Adrenal gland (tissue), 12 donors: ENCODE results near the gene SZT2. TPM values are rescaled to one million over a fixed set of nuclear protein-coding genes. Genes with fewer than 3 reads are reported as not detected.
A peak's percentile ranks its signal among the peaks of the same experiment; 100 is the strongest.

Experiments used
- DNase-seq, 7 donors: peaks; one replicate each; pipeline ENCODE4 v3.0.0-alpha.2; 2019 to 2020
- H3K27ac ChIP-seq, 5 donors: fragments of 200-600 bp; sonication (generic) in 4 of 5; 1 replicate in 3 of 5; 2 replicates in 2 of 5; pipeline versions ENCODE4 v1.5.1 to v1.8.0; 2016 to 2020; ENCODE audit warnings: mild to moderate bottlenecking in 1 of 5
- H3K27me3 ChIP-seq: fragments of 200-600 bp; 2 replicates; pipeline ENCODE4 v1.8.0; 2021
- H3K36me3 ChIP-seq, 2 donors: fragments of 200-600 bp; replicated peaks in 1 of 2; 1 replicate in 1 of 2; 2 replicates in 1 of 2; pipeline versions ENCODE4 v1.5.1 to v1.8.0; 2018 to 2022
- H3K4me1 ChIP-seq, 2 donors: fragments of 200-600 bp; replicated peaks in 1 of 2; 1 replicate in 1 of 2; 2 replicates in 1 of 2; pipeline versions ENCODE4 v1.5.1 to v1.8.0; 2018 to 2021
- H3K4me3 ChIP-seq, 4 donors: fragments of 200-600 bp; sonication (generic) in 3 of 4; one replicate each; pipeline ENCODE4 v1.5.1; 2016 to 2018
- H3K9me3 ChIP-seq, 3 donors: fragments of 200-600 bp; sonication (generic) in 1 of 3; replicated peaks in 1 of 3; 1 replicate in 2 of 3; 2 replicates in 1 of 3; pipeline versions ENCODE4 v1.5.1 to v1.8.0; 2016 to 2021
- CTCF ChIP-seq, 6 experiments: fragments of 450-650 bp in 4 of 6; fragments of 200-600 bp in 2 of 6; sonication (generic) in 1 of 6; IDR thresholded peaks; 1 replicate in 5 of 6; 2 replicates in 1 of 6; pipeline versions ENCODE4 v1.5.1 to v1.8.0; 2016 to 2021; ENCODE audit warnings: antibody characterized with exemption in 6 of 6, mild to moderate bottlenecking in 2 of 6, moderate library complexity in 1 of 6
- POLR2A ChIP-seq, 2 donors: fragments of 450-650 bp; IDR thresholded peaks; one replicate each; pipeline ENCODE4 v1.6.1; 2017; ENCODE audit warnings: antibody characterized with exemption in 2 of 2, mild to moderate bottlenecking in 2 of 2, moderate library complexity in 1 of 2
- WGBS, 4 donors: extraction: QIAGEN DNeasy Blood & Tissue Kit in 2 of 4; methylation state at CpG; one replicate each; pipeline versions ENCODE4 v1.1.5 to v1.1.7; 2013 to 2017; 5-methylcytosine and 5-hydroxymethylcytosine counted together
- intact Hi-C, 2 donors: fragments of 100-400 bp; cut with DNase I; formaldehyde crosslinking; loops; one replicate each; pipeline versions ENCODE4 v1.14.1 to v1.15.0; 2022 to 2023
- polyA plus RNA-seq, 3 donors: library from polyadenylated mRNA; stranded (reverse); fragments of 200-250 nt in 2 of 3; fragments of 350-450 nt in 1 of 3; fragmentation: Illumina TruSeq in 1 of 3; extraction: RNeasy Lipid Tissue Mini Kit (QIAGEN cat#74804) in 1 of 3; gene quantifications; one replicate each; pipeline ENCODE4 v1.2.3, GENCODE V29; 2013 to 2014
- total RNA-seq, 9 donors: library from RNA; depleted of rRNA in 4 of 9; stranded (reverse); fragments of >200 nt in 4 of 9; fragments of 120-200 nt in 1 of 9; fragmentation: NEBNext Ultra II Directional in 1 of 9; extraction: Animal tissue kit (Norgen Biotek cat#: 25700) in 1 of 9; gene quantifications; one replicate each; pipeline versions ENCODE4 v1.1.0 to v1.2.4, GENCODE V29; 2013 to 2023
- donor health status: healthy with polysubstance abuse.
- donor health status: Bipolar disorder and iron deficiency.
- donor health status: DM: yes; HTN: yes; CAD: no.
- donor health status: DM: no; HTN: no; CAD: no.
- donor health status: DM: no; HTN: no; CAD: no.
- donor health status: DM: yes; HTN: yes; CAD: no.

Gene SZT2
- total and polyA plus RNA-seq, 12 donors = 12.2 to 106 (median 34.7) TPM

- peak in 1 of 7 donors; percentile 39 for DNase-seq
- Histone ChIP-seq H3K27ac (no peak overlapping the region), H3K4me3 (no peak overlapping the region), H3K4me1 (peaks cover 14 to 21% of the 10 kb centered on the region in 2 donors), H3K36me3 (peaks cover 0 to 43% of the 10 kb centered on the region in 2 donors), H3K27me3 (no peaks in the 10 kb centered on the region), H3K9me3 (no peaks in the 10 kb centered on the region)
- WGBS, 4 donors = 63 to 75% (median 71%) methylated on average over 5 to 9 of the region's 9 CpGs
- intact Hi-C loops = no loop called here
- TF ChIP-seq CTCF (IDR thresholded peaks at IDR 0.05) (no peak), POLR2A (IDR thresholded peaks at IDR 0.05) (no peak)
These were observed 26.3 kb upstream of the SZT2 start for GRCh38 chr1:43363283-43363934.

GRCh38 chr1:43363935-43364525 is 25.7 kb upstream of the SZT2 start:
- Histone ChIP-seq H3K4me1 (peaks cover 18 to 25% of the 10 kb centered on the region in 2 donors), H3K27ac (no peak overlapping the region), H3K36me3 (peaks cover 0 to 43% of the 10 kb centered on the region in 2 donors), H3K27me3 (no peaks in the 10 kb centered on the region), H3K4me3 (no peak overlapping the region), H3K9me3 (no peaks in the 10 kb centered on the region)
- TF ChIP-seq CTCF (IDR thresholded peaks at IDR 0.05) (no peak), POLR2A (IDR thresholded peaks at IDR 0.05) (no peak)
- intact Hi-C loops = no loop called here
- DNase-seq = no peak
- 75 to 79% (median 77%) methylated on average over 5 of the region's 5 CpGs for WGBS, 4 donors

DNA sequence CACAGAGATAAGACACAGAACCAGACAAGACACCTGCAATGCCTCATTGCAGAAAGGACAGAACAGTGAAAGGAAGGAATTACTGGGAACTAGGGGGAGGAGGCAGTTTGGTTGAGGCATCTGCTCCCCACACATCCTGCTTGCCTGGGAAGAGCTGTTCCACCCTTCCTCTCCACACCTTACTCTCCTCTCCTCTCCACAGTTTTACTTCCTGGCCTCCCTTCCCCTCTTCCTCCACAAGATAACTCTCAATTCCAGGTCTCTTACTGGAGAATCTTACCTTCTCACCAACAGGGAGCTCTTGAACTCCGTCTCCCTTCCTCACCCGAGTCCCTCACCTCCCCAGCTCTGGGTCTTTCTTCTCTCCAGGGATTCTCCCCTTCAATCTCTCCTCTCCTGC is 24.0 kb upstream of the SZT2 start:
- Histone ChIP-seq H3K9me3 (no peaks in the 10 kb centered on the region), H3K4me1 (peaks cover 15 to 22% of the 10 kb centered on the region in 2 donors), H3K27me3 (no peaks in the 10 kb centered on the region), H3K4me3 (no peak overlapping the region), H3K36me3 (peaks cover 0 to 43% of the 10 kb centered on the region in 2 donors), H3K27ac (no peak overlapping the region)
- no peak for TF ChIP-seq CTCF (IDR thresholded peaks at IDR 0.05)
- TF ChIP-seq POLR2A (IDR thresholded peaks at IDR 0.05) = no peak
- intact Hi-C loops = no loop called here
- no peak for DNase-seq
- WGBS, 4 donors = 88 to 93% (median 88%) methylated on average over 2 of the region's 2 CpGs

DNA sequence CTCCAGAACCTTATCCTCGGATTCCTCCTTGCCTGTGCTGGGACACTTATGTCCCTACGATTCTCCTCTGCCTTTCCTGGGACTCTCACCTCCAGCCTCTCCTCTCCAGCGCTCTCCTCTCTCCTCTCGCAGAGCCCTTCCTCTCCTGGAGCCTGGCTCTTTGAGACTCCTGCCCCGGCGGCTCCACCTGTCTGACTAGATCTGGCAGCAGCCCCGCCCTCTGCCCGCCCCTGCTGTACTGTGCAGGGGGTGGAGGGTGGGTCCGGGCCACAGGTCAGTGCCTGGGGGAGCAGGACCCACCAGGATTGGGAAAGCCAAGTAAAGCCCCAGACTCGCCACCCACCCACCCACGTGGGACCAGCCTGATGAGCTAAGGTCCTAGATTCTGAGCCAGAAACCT is 23.5 kb upstream of the SZT2 start:
- Histone ChIP-seq H3K27me3 (no peaks in the 10 kb centered on the region), H3K4me1 (peaks cover 15 to 22% of the 10 kb centered on the region in 2 donors), H3K36me3 (peaks cover 0 to 43% of the 10 kb centered on the region in 2 donors), H3K9me3 (no peaks in the 10 kb centered on the region), H3K4me3 (no peak overlapping the region), H3K27ac (peak overlapping the region in 3 of 5 donors; percentile 38 to 93 (median 91))
- no peak for TF ChIP-seq CTCF (IDR thresholded peaks at IDR 0.05)
- no peak for TF ChIP-seq POLR2A (IDR thresholded peaks at IDR 0.05)
- intact Hi-C loops = no loop called here
- DNase-seq = peak in 1 of 7 donors; percentile 51
- 74 to 86% (median 78%) methylated on average over 4 to 11 of the region's 11 CpGs for WGBS, 4 donors
